IPS DF 19.7 (cell line): ENCODE results near the gene TDRD9.
"Not testable (repeated sequence)": the region's sequence is repeated elsewhere in the genome, so short reads cannot be mapped to it uniquely, and the experiment has no call there.

Experiments
- DNase-seq: peaks from one replicate; pipeline ENCODE4 v3.0.0-alpha.2; 2013; ENCODE audit warnings: low read depth, low spot score

TDRD9 gene

GRCh38 chr14:103920981-103921854 is 7.0 kb upstream of the TDRD9 start:
- peak; percentile 40 for DNase-seq

GRCh38 chr14:103921855-103922200 is 6.4 kb upstream of the TDRD9 start:
- DNase-seq = not testable (repeated sequence)

GRCh38 chr14:103923863-103924262 is 4.4 kb upstream of the TDRD9 start:
- no peak for DNase-seq

GRCh38 chr14:103925316-103925715 is 2.9 kb upstream of the TDRD9 start:
- DNase-seq = no peak

GRCh38 chr14:103927566-103927965 is 690 bp upstream of the TDRD9 start:
- no peak for DNase-seq

GRCh38 chr14:103930051-103930604 is 1.9 kb downstream of the TDRD9 start:
- no peak for DNase-seq

- DNase-seq = no peak
These were observed 3.2 kb downstream of the TDRD9 start for GRCh38 chr14:103931422-103931821.

GRCh38 chr14:103932791-103933490 is 4.7 kb downstream of the TDRD9 start:
- no peak for DNase-seq

- DNase-seq = no peak
These were observed 6.8 kb downstream of the TDRD9 start for GRCh38 chr14:103935102-103935501.

GRCh38 chr14:103941462-103941861 is 13.2 kb downstream of the TDRD9 start:
- no peak for DNase-seq

GRCh38 chr14:103941973-103942736 is 13.9 kb downstream of the TDRD9 start, which contains the start of gene RD3L:
RD3L (minus strand) TSS chr14:103942529; CDS start chr14:103941695, 834 bp downstream.
- DNase-seq = no peak

- DNase-seq = no peak
These were observed 15.4 kb downstream of the TDRD9 start for GRCh38 chr14:103943673-103944072.

GRCh38 chr14:103946975-103947374 is 18.7 kb downstream of the TDRD9 start:
- DNase-seq = no peak

- DNase-seq = no peak
These were observed 20.2 kb downstream of the TDRD9 start for GRCh38 chr14:103948442-103948841.

- no peak for DNase-seq
These were observed 21.0 kb downstream of the TDRD9 start for GRCh38 chr14:103949131-103949790.

GRCh38 chr14:103960457-103961055 is 32.3 kb downstream of the TDRD9 start:
- DNase-seq = no peak

GRCh38 chr14:103961928-103962578 is 33.8 kb downstream of the TDRD9 start:
- no peak for DNase-seq

GRCh38 chr14:103966631-103967030 is 38.4 kb downstream of the TDRD9 start:
- no peak for DNase-seq

- DNase-seq = no peak
These were observed 41.7 kb downstream of the TDRD9 start for GRCh38 chr14:103969961-103970360.

GRCh38 chr14:103973354-103973753 is 45.1 kb downstream of the TDRD9 start:
- DNase-seq = no peak
